HG03108 (cell line): Measurements from ENCODE around the gene HMGN4.
"Not testable (repeated sequence)": the region's sequence is repeated elsewhere in the genome, so short reads cannot be mapped to it uniquely, and the experiment has no call there.

Experiments
- ATAC-seq: cut with Tn5 transposase; IDR thresholded peaks from one replicate; pipeline ENCODE4 v1.9.1; 2021; ENCODE audit warnings: moderate library complexity; ENCODE audit not compliant: unreplicated experiment

The HMGN4 gene

DNA sequence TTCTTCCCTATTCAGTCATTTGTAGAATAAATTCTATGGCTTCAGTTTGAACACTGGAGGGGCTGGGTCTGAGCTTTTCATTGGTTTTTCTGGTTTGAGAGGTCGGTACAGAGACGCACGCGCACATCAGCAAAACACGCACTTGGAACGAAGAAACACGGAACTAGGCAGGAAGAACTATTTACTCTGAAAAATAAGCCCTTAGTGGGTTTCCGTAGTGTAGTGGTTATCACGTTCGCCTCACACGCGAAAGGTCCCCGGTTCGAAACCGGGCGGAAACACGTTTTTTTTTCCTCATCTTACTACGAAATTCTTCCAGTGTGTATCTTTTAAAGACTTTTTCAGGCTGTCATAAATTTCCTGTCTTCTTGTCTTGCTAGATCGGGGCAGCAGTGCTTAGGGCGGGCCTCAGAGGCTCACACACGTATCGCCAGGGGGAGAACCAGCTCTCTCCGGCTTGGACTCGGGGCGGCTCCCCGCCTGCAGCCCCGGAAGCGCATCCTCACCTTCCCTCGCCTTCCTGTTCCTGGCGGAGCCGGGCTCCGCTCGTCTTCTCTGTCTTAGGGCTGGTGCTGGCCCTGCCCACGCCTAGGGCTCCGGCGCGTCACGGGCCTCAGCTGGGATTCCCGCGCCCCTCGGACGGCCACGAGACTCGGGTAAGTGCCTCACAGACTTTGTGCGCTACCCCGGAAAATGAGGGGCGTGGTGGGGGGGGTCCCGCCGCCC, at the start of gene HMGN4:
Gene HMGN4, plus strand, starts transcription at position 521 of the 726 bp plus-strand sequence. CDS start 6,841 bp downstream, outside the sequence.
- peak; percentile 47 for ATAC-seq

DNA sequence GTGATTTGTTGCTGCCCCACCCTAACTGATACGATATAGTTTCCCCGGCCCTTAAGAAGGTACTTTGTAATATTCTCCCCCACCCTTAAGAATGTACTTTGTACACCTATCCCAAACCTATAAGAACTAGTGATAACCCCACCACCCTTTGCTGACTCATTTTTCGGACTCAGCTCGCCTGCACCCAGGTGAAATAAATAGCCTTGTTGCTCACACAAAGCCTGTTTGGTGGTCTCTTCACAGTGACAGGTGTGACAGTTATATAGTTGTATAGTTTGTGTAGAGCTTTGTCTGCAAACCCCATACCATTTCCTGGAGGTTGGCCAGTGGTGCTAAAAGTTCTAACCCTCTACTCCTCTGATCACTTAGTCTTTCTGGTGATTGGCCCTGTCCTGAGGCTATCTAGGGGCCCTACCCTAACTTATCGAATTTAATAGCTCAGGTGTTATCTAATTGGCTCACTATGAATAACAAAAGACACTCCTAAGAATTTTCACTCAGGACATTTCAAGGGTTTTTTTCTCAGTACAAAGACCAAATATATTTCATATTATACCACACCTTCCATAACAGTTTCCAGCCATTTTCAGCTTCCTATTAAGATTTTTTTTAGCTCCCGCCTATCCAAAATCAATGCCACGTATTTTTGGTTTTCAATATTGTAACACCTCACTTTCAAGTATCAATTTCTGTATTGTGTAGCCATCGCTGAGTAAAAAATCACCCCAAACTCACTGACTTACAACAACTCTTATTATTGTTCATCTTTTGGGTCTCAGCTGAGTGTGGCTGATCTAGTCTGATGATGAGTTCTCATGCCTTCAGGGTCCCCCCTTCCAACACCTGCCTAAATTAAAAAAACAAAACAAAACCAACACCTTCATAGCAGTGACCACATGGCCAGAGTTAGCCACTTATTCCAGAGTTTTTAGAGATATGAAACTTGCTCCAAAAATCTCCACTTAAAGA, 47.9 kb upstream of the HMGN4 start:
- no peak for ATAC-seq

DNA sequence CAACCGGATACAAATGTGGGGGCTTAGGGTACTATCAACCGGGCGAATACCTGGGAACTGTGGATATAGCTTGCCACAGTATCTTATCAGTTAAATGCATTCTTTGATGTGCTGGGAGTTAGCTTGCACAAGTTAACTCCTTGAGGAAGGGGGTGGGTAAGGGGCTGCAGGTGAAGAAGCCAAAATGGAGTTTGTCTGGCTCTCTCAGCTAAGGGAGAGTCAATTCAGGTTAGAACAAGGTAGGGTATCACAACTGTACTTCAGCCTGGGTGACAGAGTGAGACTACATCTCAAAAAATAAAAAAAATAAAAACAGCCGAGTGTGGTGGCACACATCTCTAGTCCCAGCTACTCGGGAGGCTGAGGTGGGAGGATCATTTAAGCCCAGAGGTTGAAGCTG, 46.6 kb upstream of the HMGN4 start:
- ATAC-seq, result no peak

DNA sequence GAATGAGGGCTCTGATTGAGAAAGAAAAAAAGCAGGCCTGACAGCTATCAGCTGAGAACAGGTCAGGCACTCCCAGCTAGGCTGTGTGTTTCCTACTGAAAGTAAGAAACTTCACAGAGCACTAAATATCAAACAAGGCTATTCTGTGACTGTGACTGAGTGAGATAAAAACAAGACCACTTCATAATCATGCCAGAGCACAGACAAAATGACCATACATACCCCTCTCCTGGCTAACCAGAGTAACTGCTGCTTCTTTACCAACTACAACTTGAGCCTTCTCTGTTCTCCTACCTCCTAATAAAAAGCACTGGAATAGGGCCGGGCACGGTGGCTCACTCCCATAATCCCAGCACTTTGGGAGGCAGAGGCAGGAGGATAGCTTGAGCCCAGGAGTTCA, 44.9 kb upstream of the HMGN4 start:
- no peak for ATAC-seq

DNA sequence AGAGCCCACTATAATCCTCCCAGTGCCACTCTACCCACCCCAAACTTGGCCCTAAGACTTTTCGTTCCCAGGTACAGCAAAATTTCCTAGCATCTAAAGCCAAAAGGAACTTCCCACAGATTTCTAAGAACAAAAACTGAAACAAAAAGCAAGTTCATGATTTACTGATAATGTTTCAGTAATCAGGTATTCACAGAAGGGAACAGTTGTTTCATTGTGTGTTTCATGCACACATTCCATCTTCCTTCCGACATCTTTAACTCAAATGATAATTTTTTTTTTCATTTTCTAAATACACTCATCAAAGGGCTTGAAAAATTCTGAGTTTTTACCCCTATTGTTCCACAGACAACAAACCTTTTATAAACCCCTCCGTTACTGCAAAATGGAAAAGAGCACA, 44.0 kb upstream of the HMGN4 start:
- ATAC-seq, result no peak

DNA sequence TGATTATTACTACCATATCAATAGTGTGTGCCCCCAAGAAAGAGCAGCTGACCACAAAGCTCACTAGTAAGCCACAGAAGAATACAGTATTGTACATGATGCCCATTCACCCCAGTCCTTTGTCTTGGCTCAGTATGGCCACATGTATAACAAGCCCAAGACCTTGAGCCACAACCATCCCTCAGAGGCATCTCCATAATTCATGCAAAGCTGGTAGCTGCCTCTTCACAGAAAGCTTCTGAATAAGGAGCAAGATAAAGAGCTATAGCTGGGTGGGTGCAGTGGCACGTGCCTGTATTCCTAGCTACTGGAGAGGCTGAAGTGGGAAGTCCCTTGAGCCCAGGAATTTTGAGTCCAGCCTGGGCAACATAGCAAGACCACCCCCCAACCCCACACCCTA, 42.9 kb upstream of the HMGN4 start:
- ATAC-seq, result no peak

DNA sequence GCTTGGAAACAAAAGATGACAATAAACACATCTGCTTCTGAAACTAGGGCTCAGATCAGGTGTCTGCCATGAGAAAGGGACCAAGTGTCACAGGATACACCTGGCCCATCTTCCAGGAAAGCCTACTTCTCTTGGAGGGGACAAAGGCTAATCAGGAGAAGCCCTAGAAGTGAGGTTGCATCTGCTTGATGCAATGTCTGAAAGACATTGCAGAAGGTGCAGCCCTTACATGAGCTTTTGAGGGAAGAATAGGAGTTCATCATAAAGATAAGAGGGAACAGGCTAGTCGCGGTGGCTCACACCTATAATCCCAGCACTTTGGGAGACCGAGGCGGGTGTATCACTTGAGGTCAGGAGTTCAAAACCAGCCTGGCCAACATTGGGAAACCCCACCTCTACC, 40.6 kb upstream of the HMGN4 start:
- no peak for ATAC-seq

DNA sequence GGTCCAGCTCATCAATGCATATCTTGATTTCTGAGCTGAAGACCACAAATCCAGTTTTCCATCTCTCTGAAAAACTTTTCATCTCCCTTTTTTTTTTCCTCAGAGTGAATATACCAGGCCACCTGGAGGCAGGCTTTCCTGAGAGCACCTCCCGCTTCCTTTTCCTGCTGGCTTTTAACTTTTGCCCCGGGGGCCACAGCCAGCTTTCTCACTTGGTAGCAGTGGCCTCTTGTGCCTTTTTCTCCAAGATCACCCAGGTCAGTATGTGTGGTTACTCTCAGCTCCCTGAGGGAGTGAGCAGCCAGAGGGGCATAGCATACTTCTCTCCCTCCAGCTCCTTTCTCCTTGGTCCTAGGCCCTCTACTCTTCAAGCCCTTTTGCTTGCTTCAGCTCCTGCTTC, 38.1 kb upstream of the HMGN4 start, which contains the start of gene BTN1A1:
Gene BTN1A1, plus strand, starts transcription at position 202 of the 400 bp plus-strand sequence. CDS start 984 bp downstream, outside the sequence.
- no peak for ATAC-seq

DNA sequence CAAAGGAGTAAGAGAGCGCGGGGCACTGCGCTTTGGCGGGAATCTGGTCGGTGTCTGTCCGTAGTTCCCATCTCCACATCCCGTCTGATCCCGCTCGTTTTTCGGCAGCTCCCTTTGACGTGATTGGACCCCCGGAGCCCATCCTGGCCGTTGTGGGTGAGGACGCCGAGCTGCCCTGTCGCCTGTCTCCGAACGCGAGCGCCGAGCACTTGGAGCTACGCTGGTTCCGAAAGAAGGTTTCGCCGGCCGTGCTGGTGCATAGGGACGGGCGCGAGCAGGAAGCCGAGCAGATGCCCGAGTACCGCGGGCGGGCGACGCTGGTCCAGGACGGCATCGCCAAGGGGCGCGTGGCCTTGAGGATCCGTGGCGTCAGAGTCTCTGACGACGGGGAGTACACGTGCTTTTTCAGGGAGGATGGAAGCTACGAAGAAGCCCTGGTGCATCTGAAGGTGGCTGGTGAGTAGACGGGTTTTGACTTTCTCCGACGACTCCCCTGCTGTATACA, 36.6 kb upstream of the HMGN4 start:
- ATAC-seq, result no peak

DNA sequence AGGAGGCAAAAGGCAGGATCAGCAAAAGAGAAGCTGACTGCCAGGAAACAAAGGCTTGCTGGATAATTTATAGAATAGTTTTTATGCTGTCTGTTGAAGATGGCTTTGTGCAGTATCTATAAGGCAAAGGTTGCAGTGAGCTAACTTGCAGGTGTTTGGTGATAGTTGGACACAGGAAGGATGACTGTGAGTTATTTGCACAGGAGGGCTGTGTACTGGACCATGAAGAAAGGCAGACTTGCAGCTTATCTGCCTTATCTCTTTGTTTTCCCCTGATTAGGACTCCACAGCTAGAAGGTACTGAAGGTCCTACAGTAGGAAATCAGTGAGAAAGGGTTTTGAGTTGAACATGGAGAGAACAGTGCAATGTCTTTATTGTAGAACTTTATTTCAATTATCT, 36.0 kb upstream of the HMGN4 start:
- ATAC-seq, result peak; percentile 67

DNA sequence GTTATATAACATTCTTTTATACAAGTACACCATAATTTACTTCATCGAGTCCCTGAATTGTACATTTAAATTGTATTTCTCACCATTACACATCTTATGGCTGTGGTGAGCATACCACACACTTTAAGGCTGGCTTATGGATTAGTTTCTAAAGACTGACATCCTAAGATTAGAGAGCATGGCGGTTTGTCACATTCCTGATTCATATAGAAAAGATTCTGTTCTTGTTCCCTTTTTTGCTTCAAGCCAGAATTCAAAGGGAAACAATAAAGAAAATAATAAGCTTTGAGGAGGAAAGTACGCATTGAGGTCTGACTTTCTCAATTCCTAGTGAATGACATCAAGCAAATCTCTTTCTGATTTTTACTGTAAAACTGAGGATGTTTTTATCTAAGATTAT, 35.5 kb upstream of the HMGN4 start:
- ATAC-seq, result no peak

DNA sequence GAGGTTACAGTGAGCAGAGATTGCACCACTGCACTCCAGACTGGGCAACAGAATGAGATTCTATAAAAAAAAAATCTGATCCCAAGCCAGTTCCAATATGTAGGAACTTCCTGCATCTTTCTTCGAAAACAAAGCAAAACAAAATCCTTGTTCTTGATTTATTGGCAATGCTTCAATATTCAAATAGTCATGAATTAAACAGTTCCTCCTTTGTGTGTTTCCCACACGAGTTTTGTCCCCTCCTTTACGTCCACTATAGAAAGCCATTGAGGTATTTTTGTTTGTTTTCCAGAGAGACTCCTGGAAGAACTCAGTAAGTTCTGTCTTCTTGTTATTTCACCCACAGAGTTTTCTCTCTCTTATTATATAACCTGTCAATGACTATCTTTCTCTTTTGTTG, 30.5 kb upstream of the HMGN4 start:
- ATAC-seq, result no peak

DNA sequence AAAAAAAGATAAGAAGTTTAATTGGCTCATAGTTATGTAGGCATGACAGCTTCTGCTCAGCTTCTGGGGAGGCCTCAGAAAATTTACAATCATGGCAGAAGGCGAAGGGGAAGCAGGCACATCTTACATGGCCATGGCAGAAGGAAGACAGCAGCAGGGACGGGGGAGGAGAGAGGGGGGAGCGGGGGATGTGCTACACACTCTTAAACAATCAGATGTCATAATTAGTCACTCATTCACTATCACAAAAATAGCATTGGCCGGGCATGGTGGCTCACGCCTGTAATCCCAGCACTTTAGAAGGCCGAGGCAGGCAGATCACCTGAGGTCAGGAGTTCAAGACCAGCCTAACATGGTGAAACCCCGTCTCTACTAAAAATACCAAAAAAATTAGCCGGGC, 27.1 kb upstream of the HMGN4 start:
- not testable (repeated sequence) for ATAC-seq

DNA sequence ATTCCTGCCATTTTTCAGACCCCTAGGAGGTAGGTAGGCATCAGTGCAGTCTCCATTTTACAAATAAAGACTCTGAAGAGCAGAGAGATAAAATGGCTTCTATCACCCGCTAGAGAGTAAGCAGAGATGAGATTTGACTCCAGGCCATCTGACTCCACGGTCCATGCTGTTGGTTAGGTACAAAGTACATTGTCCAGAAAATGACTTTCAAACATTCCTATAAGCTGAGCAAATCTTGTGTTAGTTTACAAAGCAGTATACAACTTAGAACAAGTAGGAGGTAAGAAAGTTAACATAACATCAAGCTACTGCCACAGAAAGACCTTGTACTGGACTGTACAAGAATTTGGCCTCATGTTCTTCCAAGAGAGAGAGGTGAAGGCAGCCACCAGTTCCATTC, 23.2 kb upstream of the HMGN4 start:
- no peak for ATAC-seq

DNA sequence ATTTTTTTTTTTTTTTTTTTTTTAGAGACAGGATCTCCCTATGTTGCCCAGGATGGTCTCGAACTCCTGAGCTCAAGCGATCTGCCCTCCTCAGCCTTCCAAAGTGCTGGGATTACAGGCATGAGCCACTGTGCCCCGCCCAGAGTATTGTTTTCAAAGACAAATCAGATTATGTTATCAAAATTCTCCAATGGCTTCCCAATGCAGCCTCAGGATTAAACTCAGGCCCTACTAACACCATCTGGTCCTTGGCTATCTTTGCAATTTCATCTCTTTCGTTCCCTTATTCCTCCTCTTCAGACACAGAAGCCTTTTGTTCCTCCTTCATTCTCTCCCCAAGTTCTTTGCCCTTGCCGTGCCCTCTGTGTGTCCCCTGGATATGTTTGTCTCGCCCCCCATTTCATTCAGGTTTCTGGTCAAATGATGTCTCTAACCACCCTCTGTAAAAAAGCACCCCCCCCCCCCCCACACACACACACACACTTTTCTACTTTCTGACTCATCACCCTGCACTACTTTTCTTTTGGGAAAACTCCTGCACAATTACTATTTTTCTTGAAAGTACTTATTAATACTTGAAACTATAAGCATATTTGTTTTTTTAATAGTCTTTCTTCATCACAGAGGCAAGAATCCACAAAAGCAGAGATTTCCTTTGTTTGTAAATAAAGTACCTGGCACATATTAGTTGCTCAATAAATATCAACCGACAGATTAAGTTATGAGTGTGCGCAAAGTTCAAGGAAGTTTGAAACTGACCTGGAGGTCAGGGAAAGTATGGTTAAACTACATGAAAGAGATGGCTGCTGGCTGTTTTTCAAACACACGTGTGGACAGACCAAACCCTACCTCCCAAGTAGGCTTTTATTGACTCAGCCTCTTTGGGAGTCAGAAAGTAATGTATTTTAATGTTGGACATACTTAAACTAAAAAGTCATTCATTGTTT, 21.4 kb upstream of the HMGN4 start:
- ATAC-seq, result no peak

DNA sequence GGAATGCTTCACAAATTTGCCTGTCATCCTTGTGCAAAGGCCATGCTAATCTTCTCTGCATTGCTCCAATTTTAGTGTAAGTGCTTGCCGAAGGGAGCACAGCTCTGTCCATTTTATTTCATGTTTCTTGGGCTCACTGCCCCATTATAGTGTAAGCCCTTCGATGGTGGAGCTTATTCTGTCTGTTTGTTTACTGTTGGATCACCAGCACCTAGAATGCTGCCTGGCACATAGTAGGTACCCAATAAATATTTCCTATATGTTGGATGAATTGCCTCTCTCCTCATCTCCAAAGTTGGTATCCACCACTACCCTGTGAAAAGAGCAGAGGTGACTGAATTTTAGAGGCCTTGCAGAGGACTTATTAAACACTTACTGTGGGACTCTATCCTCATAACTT, 18.8 kb upstream of the HMGN4 start:
- no peak for ATAC-seq

DNA sequence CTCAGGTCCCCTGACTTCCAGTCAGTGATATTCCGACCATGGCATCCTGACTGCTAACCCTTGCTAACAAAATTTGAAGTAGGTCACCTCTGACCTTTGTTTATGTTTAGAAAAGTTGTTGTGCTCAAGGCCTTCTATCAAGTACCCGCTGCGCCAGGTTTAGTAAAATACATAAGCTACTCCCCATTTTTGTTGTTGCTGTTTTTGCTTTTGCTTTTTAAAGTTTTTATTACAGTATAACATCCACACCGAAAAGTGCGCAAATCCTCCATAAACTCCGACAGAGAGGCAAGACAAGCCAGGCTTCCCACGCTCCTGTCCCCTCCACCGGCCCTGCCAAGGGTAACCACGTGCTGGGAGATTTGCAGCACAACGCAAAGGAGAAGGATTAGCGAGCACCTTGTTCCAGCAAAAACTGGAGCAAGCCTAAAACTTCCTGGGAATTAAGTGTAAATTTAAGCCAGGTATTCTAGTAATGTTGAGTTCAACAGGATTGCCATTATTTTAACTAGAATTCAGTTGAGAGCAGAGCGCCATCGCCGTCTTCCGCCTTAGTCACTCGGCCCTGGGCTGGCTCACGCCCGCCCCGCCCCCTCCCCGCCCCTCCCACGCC, 17.8 kb upstream of the HMGN4 start:
- ATAC-seq, result peak; percentile 24

DNA sequence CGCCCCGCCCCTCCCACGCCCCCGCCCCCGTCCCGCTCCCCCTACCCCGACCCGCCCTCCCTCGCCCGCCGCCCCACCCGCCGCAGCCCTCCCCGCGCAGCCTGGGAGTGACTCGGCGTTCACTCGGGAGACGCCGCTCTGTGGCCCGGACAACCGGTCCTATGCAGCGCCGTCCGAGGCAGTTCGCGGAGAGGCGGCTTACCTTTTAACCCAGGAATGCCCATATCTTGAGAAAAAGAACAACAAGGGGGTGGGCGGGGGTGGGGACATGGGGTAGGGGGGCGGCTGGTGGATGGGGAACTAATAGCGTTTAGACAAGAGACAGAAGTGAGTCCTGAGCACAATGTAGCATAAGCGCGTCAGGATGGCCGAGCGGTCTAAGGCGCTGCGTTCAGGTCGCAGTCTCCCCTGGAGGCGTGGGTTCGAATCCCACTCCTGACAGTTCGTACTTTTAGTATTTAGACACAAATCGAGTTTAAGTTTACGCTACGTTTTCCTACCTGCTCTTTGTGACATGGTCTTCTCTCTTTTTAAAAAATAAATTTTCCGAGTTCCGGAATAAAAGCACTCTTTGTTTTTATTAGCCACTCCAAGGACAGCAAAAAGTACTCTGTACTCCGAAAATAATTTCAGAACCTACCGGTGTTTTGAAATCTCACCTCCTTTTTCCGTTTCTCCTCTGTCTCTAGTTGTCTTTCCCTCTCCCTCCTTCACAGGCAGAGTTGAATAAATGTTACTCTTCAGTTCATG, 17.1 kb upstream of the HMGN4 start:
- peak; percentile 50 for ATAC-seq

DNA sequence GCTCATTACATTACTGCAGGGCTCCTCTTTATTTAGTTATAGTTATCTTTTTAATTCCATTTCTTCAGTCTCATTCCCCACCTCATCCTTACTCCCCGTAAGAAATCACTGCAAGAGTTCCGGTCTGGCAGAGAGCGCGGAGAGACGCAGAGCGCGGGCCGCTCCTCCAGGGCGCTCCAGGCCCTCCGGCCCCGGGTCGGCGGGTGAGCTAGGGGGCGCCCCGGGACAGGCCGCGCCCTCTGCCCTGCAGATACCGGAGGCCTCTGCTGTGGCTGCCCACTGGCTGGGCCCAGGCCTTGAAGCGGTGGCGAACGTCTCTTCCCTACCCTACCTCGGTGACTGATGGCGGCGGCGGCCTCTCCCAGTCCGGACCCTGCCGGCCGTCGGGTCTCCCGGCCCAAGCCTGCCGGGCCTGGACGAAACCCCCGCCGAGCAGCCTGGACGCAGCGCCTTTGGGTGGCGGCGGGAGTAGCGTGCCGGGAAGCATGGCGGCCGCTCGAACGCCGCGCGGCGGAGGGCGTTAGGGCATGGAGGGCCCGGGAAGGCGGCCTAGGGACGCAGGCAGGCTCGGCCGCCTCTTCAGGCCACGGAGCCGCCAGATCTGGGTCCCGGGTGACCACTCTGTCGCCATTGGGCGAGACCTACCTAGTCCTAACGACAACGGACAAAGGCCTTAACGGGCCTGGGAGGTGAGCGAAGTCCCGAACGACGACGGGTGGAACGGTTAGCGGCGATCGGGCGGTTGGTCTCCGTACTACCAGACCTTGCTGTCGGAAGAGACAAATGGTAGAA, 16.4 kb upstream of the HMGN4 start:
- ATAC-seq, result peak; percentile 88
